GM19324 (cell line): ENCODE measurements around the gene DPYD.

Experiments
- ATAC-seq: cut with Tn5 transposase; IDR thresholded peaks from one replicate; pipeline ENCODE4 v1.9.1; 2021; ENCODE audit warnings: mild to moderate bottlenecking, moderate library complexity; ENCODE audit not compliant: unreplicated experiment, low FRiP score

Gene DPYD

GRCh38 chr1:97332716-97333115, 588.1 kb downstream of the DPYD start:
- no peak for ATAC-seq

- ATAC-seq, result no peak
These were observed 589.7 kb downstream of the DPYD start for GRCh38 chr1:97331165-97331564.

- no peak for ATAC-seq
These were observed 606.1 kb downstream of the DPYD start for GRCh38 chr1:97314685-97315084.

GRCh38 chr1:97308131-97308530, 612.7 kb downstream of the DPYD start:
- ATAC-seq, result no peak

GRCh38 chr1:97307568-97307967, 613.3 kb downstream of the DPYD start:
- ATAC-seq, result no peak

GRCh38 chr1:97307151-97307550, 613.7 kb downstream of the DPYD start:
- no peak for ATAC-seq

- ATAC-seq, result no peak
These were observed 614.3 kb downstream of the DPYD start for GRCh38 chr1:97306504-97306903.

- no peak for ATAC-seq
These were observed 616.5 kb downstream of the DPYD start for GRCh38 chr1:97304366-97304765.

GRCh38 chr1:97298966-97299365, 621.9 kb downstream of the DPYD start:
- no peak for ATAC-seq

- no peak for ATAC-seq
These were observed 623.2 kb downstream of the DPYD start for GRCh38 chr1:97297611-97298010.

- no peak for ATAC-seq
These were observed 638.9 kb downstream of the DPYD start for GRCh38 chr1:97281962-97282361.

GRCh38 chr1:97277891-97278654, 642.8 kb downstream of the DPYD start:
- no peak for ATAC-seq

- ATAC-seq, result no peak
These were observed 648.7 kb downstream of the DPYD start for GRCh38 chr1:97271916-97272788.

GRCh38 chr1:97270508-97271307, 650.1 kb downstream of the DPYD start:
- peak; percentile 65 for ATAC-seq

- ATAC-seq, result no peak
These were observed 655.2 kb downstream of the DPYD start for GRCh38 chr1:97265630-97266029.

- no peak for ATAC-seq
These were observed 658.0 kb downstream of the DPYD start for GRCh38 chr1:97262842-97263241.

- ATAC-seq, result no peak
These were observed 662.2 kb downstream of the DPYD start for GRCh38 chr1:97258597-97258996.

- no peak for ATAC-seq
These were observed 665.9 kb downstream of the DPYD start for GRCh38 chr1:97254731-97255463.

- ATAC-seq, result no peak
These were observed 667.9 kb downstream of the DPYD start for GRCh38 chr1:97252925-97253324.

- no peak for ATAC-seq
These were observed 668.8 kb downstream of the DPYD start for GRCh38 chr1:97252076-97252475.
